ENCODE data around the gene COASY. TPM values are rescaled to one million over a fixed set of nuclear protein-coding genes. Genes with fewer than 3 reads are reported as not detected.

COASY gene
- total RNA-seq, 3 donors from 2014 or later (not counting 1 experiment from before 2014, with no cell fraction given) = 61.1 to 67.8 (median 62.3) TPM

DNA sequence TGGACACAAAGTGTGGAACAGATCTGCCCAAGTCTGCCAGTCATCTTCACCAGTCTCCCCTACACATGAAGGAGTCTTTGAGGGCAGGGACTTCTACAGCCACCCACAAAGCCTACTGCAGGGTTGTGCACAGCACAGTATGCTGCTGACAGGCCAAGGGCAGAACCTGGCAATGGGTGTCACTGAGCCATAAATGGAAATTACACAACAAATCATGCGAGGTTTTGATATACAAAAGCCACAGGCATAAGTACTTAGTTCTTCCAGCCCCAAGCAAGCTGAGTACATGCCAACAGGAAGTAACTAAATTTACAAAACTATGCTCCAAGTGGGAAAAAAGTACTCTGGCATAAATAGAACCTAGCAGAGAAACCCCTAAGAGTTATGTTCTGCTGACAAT lies 23.4 kb downstream of the COASY start:
- Histone ChIP-seq H3K36me3 (ENCODE audit: control insufficient read depth, insufficient read depth, low read length) (peaks cover 81% of the 10 kb centered on the region), H3K9me3 (ENCODE audit: control insufficient read depth, insufficient read depth, low read length) (no peaks in the 10 kb centered on the region), H3K4me1 (ENCODE audit: control insufficient read depth, insufficient read depth, low read length) (peaks cover 3% of the 10 kb centered on the region), H3K4me3 (ENCODE audit: low read length) (no peak overlapping the region), H3K27ac (ENCODE audit: low read length) (no peak overlapping the region), H3K27me3 (ENCODE audit: control insufficient read depth, insufficient read depth, low read length) (no peaks in the 10 kb centered on the region)
- Mint-ChIP-seq H3K9me3 (no peaks in the 10 kb centered on the region), H3K27me3 (ENCODE audit: low read depth in 2 of 2) (no peaks in the 10 kb centered on the region), H3K4me1 (peaks cover 5 to 15% of the 10 kb centered on the region in 2 donors), H3K36me3 (peaks cover 7% of the 10 kb centered on the region), H3K4me3 (no peak overlapping the region), H3K27ac (no peak overlapping the region)
- 82% methylated on average over 1 of the region's 1 CpG for WGBS (ENCODE audit: insufficient coverage)
- TF ChIP-seq, protein P1, sequence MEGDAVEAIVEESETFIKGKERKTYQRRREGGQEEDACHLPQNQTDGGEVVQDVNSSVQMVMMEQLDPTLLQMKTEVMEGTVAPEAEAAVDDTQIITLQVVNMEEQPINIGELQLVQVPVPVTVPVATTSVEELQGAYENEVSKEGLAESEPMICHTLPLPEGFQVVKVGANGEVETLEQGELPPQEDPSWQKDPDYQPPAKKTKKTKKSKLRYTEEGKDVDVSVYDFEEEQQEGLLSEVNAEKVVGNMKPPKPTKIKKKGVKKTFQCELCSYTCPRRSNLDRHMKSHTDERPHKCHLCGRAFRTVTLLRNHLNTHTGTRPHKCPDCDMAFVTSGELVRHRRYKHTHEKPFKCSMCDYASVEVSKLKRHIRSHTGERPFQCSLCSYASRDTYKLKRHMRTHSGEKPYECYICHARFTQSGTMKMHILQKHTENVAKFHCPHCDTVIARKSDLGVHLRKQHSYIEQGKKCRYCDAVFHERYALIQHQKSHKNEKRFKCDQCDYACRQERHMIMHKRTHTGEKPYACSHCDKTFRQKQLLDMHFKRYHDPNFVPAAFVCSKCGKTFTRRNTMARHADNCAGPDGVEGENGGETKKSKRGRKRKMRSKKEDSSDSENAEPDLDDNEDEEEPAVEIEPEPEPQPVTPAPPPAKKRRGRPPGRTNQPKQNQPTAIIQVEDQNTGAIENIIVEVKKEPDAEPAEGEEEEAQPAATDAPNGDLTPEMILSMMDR (IDR thresholded peaks at IDR 0.05) = no peak
- DNase-seq (no peak), ATAC-seq (no peak)
- intact Hi-C loops (cut with micrococcal nuclease) = no loop called here

DNA sequence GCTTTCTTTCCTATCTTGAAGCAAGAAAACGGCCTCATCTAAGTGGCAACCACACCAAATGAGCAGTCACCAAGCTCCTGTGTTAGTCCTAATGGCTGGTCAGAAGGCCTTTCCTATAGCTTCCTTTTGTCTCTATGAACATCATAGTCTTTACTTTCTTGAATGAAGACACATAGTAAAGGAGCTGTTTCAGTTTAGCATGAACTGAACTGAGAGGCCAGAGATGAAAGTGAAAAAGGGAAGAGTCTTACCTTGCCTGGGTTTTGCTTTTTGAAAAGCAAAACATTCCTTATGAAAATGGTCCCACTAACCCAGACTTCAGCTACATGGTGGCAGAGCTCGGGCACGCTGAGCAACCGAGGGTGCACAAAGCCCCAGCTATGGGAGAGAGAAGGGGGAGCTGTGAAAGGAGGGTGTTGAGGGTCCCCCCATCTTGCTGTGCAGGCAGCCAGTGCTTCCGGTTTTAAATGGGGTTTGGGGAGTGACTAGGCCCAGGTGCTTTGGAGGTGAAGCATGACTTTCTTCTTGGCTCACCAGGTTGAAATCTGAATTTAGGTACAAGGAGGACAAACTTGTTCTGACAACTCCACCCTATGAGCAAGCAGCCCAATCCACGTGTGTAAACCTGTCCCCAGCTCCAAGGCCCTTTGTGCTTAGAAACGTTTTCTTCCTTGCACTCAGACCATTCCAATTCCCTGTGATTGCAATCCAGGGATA lies 24.7 kb downstream of the COASY start:
- no peaks in the 10 kb centered on the region for H3K9me3 Mint-ChIP-seq
- peaks cover 5 to 15% of the 10 kb centered on the region in 2 donors for H3K4me1 Mint-ChIP-seq
- Histone ChIP-seq H3K4me3 (ENCODE audit: low read length) (no peak overlapping the region), H3K4me1 (ENCODE audit: control insufficient read depth, insufficient read depth, low read length) (peaks cover 3% of the 10 kb centered on the region), H3K27ac (ENCODE audit: low read length) (no peak overlapping the region), H3K9me3 (ENCODE audit: control insufficient read depth, insufficient read depth, low read length) (no peaks in the 10 kb centered on the region), H3K36me3 (ENCODE audit: control insufficient read depth, insufficient read depth, low read length) (peaks cover 81% of the 10 kb centered on the region), H3K27me3 (ENCODE audit: control insufficient read depth, insufficient read depth, low read length) (no peaks in the 10 kb centered on the region)
- 85% methylated on average over 7 of the region's 7 CpGs for WGBS (ENCODE audit: insufficient coverage)
- DNase-seq (no peak), ATAC-seq (no peak)
- intact Hi-C loops (cut with micrococcal nuclease) = no loop called here
- H3K27me3 Mint-ChIP-seq (ENCODE audit: low read depth in 2 of 2) = no peaks in the 10 kb centered on the region
- no peak overlapping the region for H3K4me3 Mint-ChIP-seq
- H3K27ac Mint-ChIP-seq = peak overlapping the region in 1 of 2 donors; percentile 62
- H3K36me3 Mint-ChIP-seq = peaks cover 7% of the 10 kb centered on the region
- TF ChIP-seq, protein P1 (IDR thresholded peaks at IDR 0.05) = no peak

DNA sequence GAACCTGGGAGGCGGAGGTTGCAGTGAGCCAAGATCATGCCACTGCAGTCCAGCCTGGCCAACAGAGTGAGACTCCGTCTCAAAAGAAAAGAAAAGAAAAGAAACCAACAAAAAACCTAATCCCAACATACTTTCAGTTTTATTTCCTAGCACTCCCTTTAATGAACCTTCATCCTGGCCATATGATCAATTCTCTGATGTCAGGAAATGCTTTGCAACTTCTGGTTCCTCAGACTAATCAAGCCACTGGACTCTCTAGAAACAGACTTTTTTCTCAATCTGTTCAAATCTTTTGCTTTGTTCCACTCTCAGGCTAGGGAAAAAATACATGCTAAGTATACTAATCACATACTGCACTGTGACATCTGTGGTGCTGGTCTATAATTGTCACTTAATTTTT lies 28.9 kb downstream of the COASY start:
- Mint-ChIP-seq H3K9me3 (no peaks in the 10 kb centered on the region), H3K36me3 (no peaks in the 10 kb centered on the region), H3K4me3 (no peak overlapping the region), H3K27ac (no peak overlapping the region), H3K27me3 (ENCODE audit: low read depth in 2 of 2) (no peaks in the 10 kb centered on the region), H3K4me1 (peaks cover 5 to 15% of the 10 kb centered on the region in 2 donors)
- ATAC-seq (no peak), DNase-seq (no peak)
- intact Hi-C loops (cut with micrococcal nuclease) = no loop called here
- 100% methylated on average over 2 of the region's 2 CpGs for WGBS (ENCODE audit: insufficient coverage)
- Histone ChIP-seq H3K27ac (ENCODE audit: low read length) (no peak overlapping the region), H3K4me3 (ENCODE audit: low read length) (no peak overlapping the region), H3K9me3 (ENCODE audit: control insufficient read depth, insufficient read depth, low read length) (no peaks in the 10 kb centered on the region), H3K36me3 (ENCODE audit: control insufficient read depth, insufficient read depth, low read length) (peaks cover 55% of the 10 kb centered on the region), H3K27me3 (ENCODE audit: control insufficient read depth, insufficient read depth, low read length) (no peaks in the 10 kb centered on the region), H3K4me1 (ENCODE audit: control insufficient read depth, insufficient read depth, low read length) (no peaks in the 10 kb centered on the region)
- TF ChIP-seq, protein P1 (IDR thresholded peaks at IDR 0.05) = no peak

DNA sequence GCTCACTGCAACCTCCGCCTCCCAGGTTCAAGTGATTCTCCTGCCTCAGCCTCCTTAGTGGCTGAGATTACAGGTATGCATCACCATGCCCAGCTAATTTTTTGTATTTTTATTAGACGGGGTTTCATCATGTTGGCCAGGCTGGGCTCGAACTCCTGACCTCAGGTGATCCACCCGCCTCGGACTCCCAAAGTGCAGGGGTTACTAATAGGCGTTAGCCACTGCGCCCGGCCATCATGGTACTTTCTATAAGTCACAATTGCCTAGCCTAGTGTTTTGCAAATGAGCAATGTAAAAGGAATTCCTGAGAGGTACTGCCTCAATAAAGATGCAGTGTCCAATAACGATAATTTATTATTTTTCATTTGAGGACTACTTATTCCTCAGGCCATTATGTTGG lies 29.5 kb downstream of the COASY start:
- no peaks in the 10 kb centered on the region for H3K36me3 Mint-ChIP-seq
- WGBS (ENCODE audit: insufficient coverage) = over 99% methylated on average over 8 of the region's 9 CpGs

More for the DNA sequence above, 29.5 kb downstream of the COASY start:
- no peak for DNase-seq
- H3K4me1 Mint-ChIP-seq = peaks cover 8 to 14% of the 10 kb centered on the region in 2 donors
- H3K9me3 Mint-ChIP-seq = no peaks in the 10 kb centered on the region
- Histone ChIP-seq H3K36me3 (ENCODE audit: control insufficient read depth, insufficient read depth, low read length) (peaks cover 58% of the 10 kb centered on the region), H3K4me3 (ENCODE audit: low read length) (no peak overlapping the region), H3K4me1 (ENCODE audit: control insufficient read depth, insufficient read depth, low read length) (no peaks in the 10 kb centered on the region), H3K9me3 (ENCODE audit: control insufficient read depth, insufficient read depth, low read length) (no peaks in the 10 kb centered on the region), H3K27me3 (ENCODE audit: control insufficient read depth, insufficient read depth, low read length) (no peaks in the 10 kb centered on the region), H3K27ac (ENCODE audit: low read length) (no peak overlapping the region)
- H3K27ac Mint-ChIP-seq = no peak overlapping the region
- H3K4me3 Mint-ChIP-seq = no peak overlapping the region
- TF ChIP-seq, protein P1 (IDR thresholded peaks at IDR 0.05) = no peak
- ATAC-seq = no peak
- no peaks in the 10 kb centered on the region for H3K27me3 Mint-ChIP-seq (ENCODE audit: low read depth in 2 of 2)
- intact Hi-C loops (cut with micrococcal nuclease) = no loop called here

Measured in natural killer cell (primary cell).